Gastrocnemius medialis (tissue), 4 donors: ENCODE results near the gene DIPK1C. TPM values are rescaled to one million over a fixed set of nuclear protein-coding genes. Genes with fewer than 3 reads are reported as not detected.

Source experiments
- ATAC-seq, 2 donors: fragments of 150-250 bp; one replicate each; pipeline ENCODE4 v1.9.1; 2016
- DNase-seq, 2 donors: peaks; one replicate each; pipeline ENCODE4 v3.0.0-alpha.2; 2019
- H3K27ac ChIP-seq, 4 donors: fragments of 200-600 bp; sonication (generic); 1 replicate in 1 of 4; 2 replicates in 3 of 4; pipeline ENCODE4 v1.5.1; 2016 to 2018; ENCODE audit warnings: mild to moderate bottlenecking in 2 of 4, moderate library complexity in 1 of 4
- H3K27me3 ChIP-seq, 3 donors: fragments of 200-600 bp; sonication (generic) in 2 of 3; 1 replicate in 1 of 3; 2 replicates in 2 of 3; pipeline versions ENCODE4 v1.5.1 to v1.6.0; 2016 to 2019; ENCODE audit warnings: mild to moderate bottlenecking in 1 of 3, moderate library complexity in 1 of 3
- H3K36me3 ChIP-seq, 2 donors: fragments of 200-600 bp; sonication (generic) in 1 of 2; one replicate each; pipeline ENCODE4 v1.5.1; 2017 to 2018
- H3K4me1 ChIP-seq, 2 donors: fragments of 200-600 bp; sonication (generic) in 1 of 2; one replicate each; pipeline ENCODE4 v1.5.1; 2016 to 2017; ENCODE audit warnings: mild to moderate bottlenecking in 2 of 2
- H3K4me3 ChIP-seq, 4 donors: fragments of 200-600 bp; sonication (generic) in 3 of 4; 1 replicate in 1 of 4; 2 replicates in 3 of 4; pipeline ENCODE4 v1.5.1; 2016 to 2019; ENCODE audit warnings: mild to moderate bottlenecking in 2 of 4
- H3K9me3 ChIP-seq, 3 donors: fragments of 200-600 bp; sonication (generic) in 2 of 3; 1 replicate in 1 of 3; 2 replicates in 2 of 3; pipeline ENCODE4 v1.5.1; 2016 to 2019
- CTCF ChIP-seq, 5 experiments: fragments of 450-650 bp in 3 of 5; fragments of 200-600 bp in 2 of 5; sonication (generic) in 2 of 5; IDR thresholded peaks in 4 of 5; conservative IDR thresholded peaks in 1 of 5; 1 replicate in 4 of 5; 2 replicates in 1 of 5; pipeline ENCODE4 v1.5.1; 2016 to 2019; ENCODE audit warnings: antibody characterized with exemption in 5 of 5, mild to moderate bottlenecking in 3 of 5, moderate library complexity in 3 of 5
- POLR2A ChIP-seq, 2 donors: fragments of 450-650 bp; IDR thresholded peaks; one replicate each; pipeline ENCODE4 v1.6.1; 2017; ENCODE audit warnings: antibody characterized with exemption in 2 of 2, mild to moderate bottlenecking in 2 of 2, moderate library complexity in 2 of 2
- in situ Hi-C, 4 donors: fragments of 200-750 bp; cut with MboI; loops; one replicate each; pipeline versions ENCODE4 v1.15.0 to v1.8.0; 2017; ENCODE audit warnings: low sequenced_read_pairs in 4 of 4
- intact Hi-C: fragments of 100-400 bp; cut with DNase I; formaldehyde crosslinking; loops from one replicate; pipeline ENCODE4 v1.15.1; 2023; ENCODE audit warnings: low total_unique reads
- total RNA-seq, 4 donors: library from RNA; depleted of rRNA; stranded (reverse); fragments of >200 nt; gene quantifications; one replicate each; pipeline versions ENCODE4 v1.1.0 to v1.2.3, GENCODE V29; 2016

The DIPK1C gene
- total RNA-seq, 4 donors from 2014 or later = 0.07 to 2.0 TPM; not detected in 2

DNA sequence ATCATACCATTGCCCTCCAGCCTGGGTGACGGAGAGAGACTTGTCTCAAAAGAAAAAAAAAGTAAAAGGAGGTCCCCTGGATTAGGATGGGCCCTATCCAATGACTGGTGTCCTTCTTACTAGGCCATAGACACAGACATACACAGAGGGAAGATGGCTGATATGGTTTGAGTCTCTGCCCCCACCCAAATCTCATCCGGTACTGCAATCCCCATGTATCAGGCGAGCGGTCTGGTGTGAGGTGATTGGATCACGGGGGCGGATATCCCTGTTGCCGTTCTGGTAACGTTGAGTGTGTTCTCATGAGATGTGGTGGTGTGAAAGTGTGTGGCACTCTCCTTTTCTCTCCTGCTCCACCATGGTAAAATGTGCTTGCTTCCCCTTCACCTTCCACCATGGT, 31.2 kb upstream of the DIPK1C start:
- Histone ChIP-seq H3K9me3 (no peaks in the 10 kb centered on the region), H3K36me3 (no peaks in the 10 kb centered on the region), H3K4me1 (no peaks in the 10 kb centered on the region), H3K27ac (no peak overlapping the region), H3K27me3 (no peaks in the 10 kb centered on the region), H3K4me3 (no peak overlapping the region)
- intact Hi-C loops (no loop called here), in situ Hi-C loops (no loop called here)
- no peak for DNase-seq
- no peak for ATAC-seq
- TF ChIP-seq CTCF (IDR thresholded peaks at IDR 0.05 in 4 of 5, conservative IDR thresholded peaks at IDR 0.05 in 1 of 5) (no peak), POLR2A (IDR thresholded peaks at IDR 0.05) (no peak)

DNA sequence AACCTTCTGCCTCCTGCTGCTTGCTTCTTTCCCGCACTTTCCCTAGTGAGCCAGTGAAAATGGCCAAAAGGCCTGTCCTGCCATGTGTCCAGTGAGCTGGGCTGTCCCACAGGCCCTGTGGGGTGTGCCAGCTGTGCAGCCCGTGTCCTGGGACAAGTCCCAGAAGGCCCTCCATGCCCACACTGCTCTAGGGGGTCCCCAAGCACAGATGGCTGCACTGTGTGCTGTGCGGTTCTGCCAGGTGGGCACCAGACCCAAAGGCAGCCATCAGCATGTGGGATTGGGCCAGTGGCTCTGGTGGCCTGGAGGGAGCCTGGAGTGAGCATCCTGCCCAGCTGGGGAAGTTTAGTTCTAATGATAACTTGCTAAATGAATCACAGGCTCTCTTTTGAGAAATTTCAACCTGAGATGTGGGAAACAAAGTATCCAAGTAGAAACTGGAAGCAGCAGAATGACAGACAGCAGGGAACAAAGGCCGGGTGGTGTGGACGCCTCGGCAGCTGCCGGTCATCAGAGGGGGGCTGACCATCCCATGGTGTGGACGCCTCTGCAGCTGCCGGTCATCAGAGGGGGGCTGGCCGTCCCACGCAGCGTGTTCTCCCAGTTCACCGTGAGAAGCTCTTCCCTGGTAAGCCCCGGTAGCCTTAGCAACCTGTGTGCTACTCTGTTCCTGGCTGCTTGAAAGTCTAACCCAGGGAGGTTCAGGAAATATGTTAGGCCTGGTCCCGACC, 29.2 kb upstream of the DIPK1C start:
- ATAC-seq = no peak
- no peak for DNase-seq
- Histone ChIP-seq H3K27ac (no peak overlapping the region), H3K4me1 (no peaks in the 10 kb centered on the region), H3K27me3 (no peaks in the 10 kb centered on the region), H3K9me3 (no peaks in the 10 kb centered on the region), H3K36me3 (no peaks in the 10 kb centered on the region), H3K4me3 (no peak overlapping the region)
- no peak for TF ChIP-seq POLR2A (IDR thresholded peaks at IDR 0.05)
- no peak for TF ChIP-seq CTCF (IDR thresholded peaks at IDR 0.05 in 4 of 5, conservative IDR thresholded peaks at IDR 0.05 in 1 of 5)
- intact Hi-C loops = no loop called here
- in situ Hi-C loops = no loop called here

- H3K27ac ChIP-seq = no peak overlapping the region
- intact Hi-C loops (no loop called here), in situ Hi-C loops (no loop called here)
- no peaks in the 10 kb centered on the region for H3K27me3 ChIP-seq
- H3K36me3 ChIP-seq = no peaks in the 10 kb centered on the region
- TF ChIP-seq POLR2A (IDR thresholded peaks at IDR 0.05) (no peak), CTCF (IDR thresholded peaks at IDR 0.05 in 4 of 5, conservative IDR thresholded peaks at IDR 0.05 in 1 of 5) (no peak)
- H3K4me3 ChIP-seq = no peak overlapping the region
- H3K9me3 ChIP-seq = no peaks in the 10 kb centered on the region
- no peaks in the 10 kb centered on the region for H3K4me1 ChIP-seq
- ATAC-seq (no peak), DNase-seq (no peak)
These were observed 25.6 kb upstream of the DIPK1C start for GRCh38 chr18:74482697-74483096.

DNA sequence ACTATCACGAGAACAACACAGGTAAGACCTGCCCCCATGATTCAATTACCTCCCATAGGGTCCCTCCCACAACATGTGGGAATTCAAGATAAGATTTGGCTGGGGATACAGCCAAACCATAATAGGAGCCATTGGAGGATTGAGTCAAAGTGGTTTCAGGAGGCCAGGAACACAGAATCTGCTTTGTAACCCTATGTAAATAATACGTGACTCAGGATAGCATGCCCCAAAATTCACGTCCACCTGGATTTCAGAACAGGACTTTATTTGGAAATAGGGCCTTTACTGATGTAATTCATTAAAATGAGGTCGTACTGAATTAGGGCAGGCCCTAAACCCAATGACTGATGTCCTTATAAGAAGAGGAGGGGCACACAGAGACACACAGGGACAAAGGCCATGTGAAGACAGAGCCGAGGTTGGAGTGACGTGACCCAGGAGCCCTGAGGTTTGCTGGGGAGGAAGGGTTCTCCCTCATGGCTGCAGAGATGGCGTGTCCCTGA, 23.1 kb upstream of the DIPK1C start:
- DNase-seq (no peak), ATAC-seq (no peak)
- Histone ChIP-seq H3K4me1 (no peaks in the 10 kb centered on the region), H3K9me3 (no peaks in the 10 kb centered on the region), H3K27ac (no peak overlapping the region), H3K27me3 (no peaks in the 10 kb centered on the region), H3K4me3 (no peak overlapping the region), H3K36me3 (no peaks in the 10 kb centered on the region)
- no peak for TF ChIP-seq CTCF (IDR thresholded peaks at IDR 0.05 in 4 of 5, conservative IDR thresholded peaks at IDR 0.05 in 1 of 5)
- no peak for TF ChIP-seq POLR2A (IDR thresholded peaks at IDR 0.05)
- in situ Hi-C loops = no loop called here
- intact Hi-C loops = no loop called here
